Pancreas (tissue), 10 donors: ENCODE measurements around the gene ZNF783. TPM values are rescaled to one million over a fixed set of nuclear protein-coding genes. Genes with fewer than 3 reads are reported as not detected.

Source experiments
- ATAC-seq, 4 donors: fragments of 200-7000 bp; cut with Tn5 transposase; one replicate each; pipeline versions ENCODE4 v1.8.0 to v1.9.1; 2020; ENCODE audit warnings: mild to moderate bottlenecking in 4 of 4, moderate library complexity in 4 of 4
- DNase-seq, 6 donors: peaks; one replicate each; pipeline ENCODE4 v3.0.0-alpha.2; 2020
- FAIRE-seq: peaks from 2 replicates; lab custom pipeline; 2012; peaks lifted over from hg19 to GRCh38; lab: Jason Lieb, UNC
- H3K27ac ChIP-seq, 4 donors: fragments of 200-600 bp; sonication (generic); 1 replicate in 3 of 4; 2 replicates in 1 of 4; pipeline versions ENCODE4 v1.5.0 to v1.8.0; 2020
- H3K27me3 ChIP-seq, 4 donors: fragments of 200-600 bp; one replicate each; pipeline ENCODE4 v1.8.0; 2021
- H3K36me3 ChIP-seq, 3 donors: fragments of 200-600 bp; sonication (generic) in 1 of 3; one replicate each; pipeline versions ENCODE4 v1.5.0 to v1.8.0; 2020 to 2021
- H3K4me1 ChIP-seq, 3 donors: fragments of 200-600 bp; one replicate each; pipeline ENCODE4 v1.8.0; 2021
- H3K4me3 ChIP-seq, 4 donors: fragments of 200-600 bp; sonication (generic) in 2 of 4; one replicate each; pipeline versions ENCODE4 v1.5.0 to v1.8.0; 2020 to 2021
- H3K9me3 ChIP-seq, 4 donors: fragments of 200-600 bp; one replicate each; pipeline ENCODE4 v1.8.0; 2021
- whole genome bisulfite sequencing, 2 donors: extraction: QIAGEN DNeasy Blood & Tissue Kit; methylation state at CpG; one replicate each; pipeline ENCODE4 v1.1.7; 2013; 5-methylcytosine and 5-hydroxymethylcytosine counted together
- intact Hi-C, 3 donors: fragments of 100-400 bp; cut with DNase I; formaldehyde crosslinking; loops; one replicate each; pipeline versions ENCODE4 v1.11.1 to v1.14.2; 2022
- polyA plus RNA-seq, 2 donors: library from polyadenylated mRNA; stranded (reverse); fragments of 200-250 nt; gene quantifications; one replicate each; pipeline ENCODE4 v1.2.3, GENCODE V29; 2013
- total RNA-seq, 6 donors: library from RNA; stranded (reverse); fragmentation: NEBNext Ultra II Directional in 4 of 6; extraction: Animal tissue kit (Norgen Biotek cat#: 25700) in 4 of 6; gene quantifications; one replicate each; pipeline versions ENCODE4 v1.2.1 to v1.2.4, GENCODE V29; 2021 to 2023
- TF ChIP-seq, protein P1 (sequence below), 4 donors: fragments of 200-600 bp; sonication (generic) in 3 of 4; IDR thresholded peaks; one replicate each; pipeline versions ENCODE4 v1.5.0 to v1.8.0; 2021; ENCODE audit warnings: antibody characterized with exemption in 4 of 4
- donor health status: healthy with polysubstance abuse.
- donor health status: DM: no; HTN: no; CAD: no; lungs with moderate emphysema.
- donor health status: DM: no; HTN: no; CAD: no.
- donor health status: control.
- donor health status: control.
- donor health status: Bipolar disorder and iron deficiency.
- donor health status: DM: yes; HTN: yes; CAD: no.
- donor health status: DM: no; HTN: no; CAD: no.
- donor health status: DM: no; HTN: no; CAD: no.
- donor health status: DM: yes; HTN: yes; CAD: no.

Gene ZNF783
- total and polyA plus RNA-seq, 8 donors = 4.7 to 11.2 (median 6.1) TPM

- WGBS, 2 donors = 1% methylated on average over 58 to 66 of the region's 66 CpGs
- Histone ChIP-seq H3K27me3 (no peaks in the 10 kb centered on the region), H3K4me3 (peak overlapping the region; percentile 43 to 67 (median 57)), H3K27ac (peak overlapping the region in 3 of 4 donors; percentile 25 to 51 (median 33)), H3K9me3 (no peaks in the 10 kb centered on the region), H3K4me1 (peaks cover 0 to 4% (median 2%) of the 10 kb centered on the region in 3 donors), H3K36me3 (no peaks in the 10 kb centered on the region)
- DNase-seq = peak; percentile 96 to 100 (median 99)
- ATAC-seq = peak; percentile 96 to 99 (median 98)
- TF ChIP-seq, protein P1, sequence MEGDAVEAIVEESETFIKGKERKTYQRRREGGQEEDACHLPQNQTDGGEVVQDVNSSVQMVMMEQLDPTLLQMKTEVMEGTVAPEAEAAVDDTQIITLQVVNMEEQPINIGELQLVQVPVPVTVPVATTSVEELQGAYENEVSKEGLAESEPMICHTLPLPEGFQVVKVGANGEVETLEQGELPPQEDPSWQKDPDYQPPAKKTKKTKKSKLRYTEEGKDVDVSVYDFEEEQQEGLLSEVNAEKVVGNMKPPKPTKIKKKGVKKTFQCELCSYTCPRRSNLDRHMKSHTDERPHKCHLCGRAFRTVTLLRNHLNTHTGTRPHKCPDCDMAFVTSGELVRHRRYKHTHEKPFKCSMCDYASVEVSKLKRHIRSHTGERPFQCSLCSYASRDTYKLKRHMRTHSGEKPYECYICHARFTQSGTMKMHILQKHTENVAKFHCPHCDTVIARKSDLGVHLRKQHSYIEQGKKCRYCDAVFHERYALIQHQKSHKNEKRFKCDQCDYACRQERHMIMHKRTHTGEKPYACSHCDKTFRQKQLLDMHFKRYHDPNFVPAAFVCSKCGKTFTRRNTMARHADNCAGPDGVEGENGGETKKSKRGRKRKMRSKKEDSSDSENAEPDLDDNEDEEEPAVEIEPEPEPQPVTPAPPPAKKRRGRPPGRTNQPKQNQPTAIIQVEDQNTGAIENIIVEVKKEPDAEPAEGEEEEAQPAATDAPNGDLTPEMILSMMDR (IDR thresholded peaks at IDR 0.05) = no peak
- no peak for FAIRE-seq
- intact Hi-C loops = no loop called here
Observed at GRCh38 chr7:149284850-149285585, 23.0 kb downstream of the ZNF783 start.

- peak; percentile 3 to 13 (median 8) for ATAC-seq
- Histone ChIP-seq H3K4me1 (peaks cover 0 to 4% (median 2%) of the 10 kb centered on the region in 3 donors), H3K36me3 (no peaks in the 10 kb centered on the region), H3K9me3 (no peaks in the 10 kb centered on the region), H3K27me3 (no peaks in the 10 kb centered on the region), H3K4me3 (peak overlapping the region; percentile 43 to 67 (median 57)), H3K27ac (peak overlapping the region in 3 of 4 donors; percentile 25 to 51 (median 33))
- intact Hi-C loops = no loop called here
- DNase-seq = peak in 1 of 6 donors; percentile 61
- no peak for FAIRE-seq
- TF ChIP-seq, protein P1 (IDR thresholded peaks at IDR 0.05) = no peak
- 3 to 4% methylated on average over 11 of the region's 11 CpGs for WGBS, 2 donors
Observed at GRCh38 chr7:149285603-149286002, 23.6 kb downstream of the ZNF783 start.

DNA sequence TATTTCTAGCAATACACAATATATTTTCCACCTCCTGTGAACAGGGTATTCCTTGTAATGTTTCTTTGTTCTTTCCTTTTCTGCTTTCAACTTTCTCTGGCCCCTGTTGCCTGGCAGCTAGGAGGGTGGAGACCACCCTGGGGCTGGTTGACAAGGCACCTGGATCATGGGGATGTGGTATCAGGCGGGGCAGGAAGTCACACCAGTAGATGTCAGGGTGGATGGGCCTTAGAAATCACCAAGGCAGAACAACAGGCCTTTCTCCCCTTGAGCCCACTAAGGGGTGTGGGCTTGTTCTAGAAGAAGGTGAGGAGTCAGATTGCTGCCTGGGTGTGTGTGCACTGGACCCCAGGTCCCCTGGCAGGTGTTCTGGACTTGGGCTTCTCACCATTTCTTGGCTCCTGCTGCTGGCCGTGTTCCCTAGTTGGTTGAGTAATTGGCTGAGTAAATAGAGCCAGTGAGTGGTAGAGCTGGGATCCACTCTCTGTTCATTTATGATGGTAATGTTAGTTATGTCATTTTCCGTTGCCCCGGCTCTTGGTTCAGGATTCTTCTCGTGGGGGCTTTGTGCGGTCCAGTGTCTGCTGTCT lies 24.9 kb downstream of the ZNF783 start:
- TF ChIP-seq, protein P1 (IDR thresholded peaks at IDR 0.05) = no peak
- 70 to 71% methylated on average over 6 of the region's 6 CpGs for WGBS, 2 donors
- peak; percentile 26 to 55 (median 44) for ATAC-seq
- DNase-seq = peak in 4 of 6 donors; percentile 45 to 87 (median 80)
- Histone ChIP-seq H3K27ac (no peak overlapping the region), H3K4me1 (peaks cover 0 to 4% (median 2%) of the 10 kb centered on the region in 3 donors), H3K4me3 (no peak overlapping the region), H3K36me3 (no peaks in the 10 kb centered on the region), H3K27me3 (no peaks in the 10 kb centered on the region), H3K9me3 (no peaks in the 10 kb centered on the region)
- intact Hi-C loops = no loop called here
- FAIRE-seq = no peak

- Histone ChIP-seq H3K27me3 (no peaks in the 10 kb centered on the region), H3K36me3 (no peaks in the 10 kb centered on the region), H3K9me3 (no peaks in the 10 kb centered on the region), H3K4me1 (peaks cover 0 to 4% (median 2%) of the 10 kb centered on the region in 3 donors), H3K27ac (no peak overlapping the region), H3K4me3 (no peak overlapping the region)
- no peak for ATAC-seq
- DNase-seq = no peak
- no peak for FAIRE-seq
- WGBS, 2 donors = 93 to 96% methylated on average over 10 of the region's 10 CpGs
- intact Hi-C loops = no loop called here
- TF ChIP-seq, protein P1 (IDR thresholded peaks at IDR 0.05) = no peak
Observed at GRCh38 chr7:149287622-149288021, 25.6 kb downstream of the ZNF783 start.
